ENCODE data around the gene PAX6. TPM values are rescaled to one million over a fixed set of nuclear protein-coding genes. Genes with fewer than 3 reads are reported as not detected.

Gene PAX6
- total and polyA plus RNA-seq, 2 donors (not counting 1 experiment from before 2014, with no cell fraction given), result 0.44 TPM; not detected in 1

- Histone ChIP-seq H2AFZ (ENCODE audit: low read length) (no peak overlapping the region), H3K4me3 (replicated peaks in 1 of 4; ENCODE audit: control extremely low read depth in 1 of 4, insufficient read depth in 1 of 4, low read depth in 3 of 4, low read length in 4 of 4) (no peak overlapping the region), H3K4me1 (ENCODE audit: control insufficient read depth, extremely low read depth, insufficient read depth, low read length) (no peaks in the 10 kb centered on the region), H3K4me2 (ENCODE audit: extremely low read depth, insufficient read depth, low read length) (no peak overlapping the region), H3K36me3 (ENCODE audit: control insufficient read depth, insufficient read depth, low read length) (no peaks in the 10 kb centered on the region), H3K27ac (ENCODE audit: insufficient read depth, low read length) (no peak overlapping the region), H3K79me2 (ENCODE audit: control insufficient read depth, insufficient read depth, low read length) (no peaks in the 10 kb centered on the region), H3K9me3 (ENCODE audit: control insufficient read depth, insufficient read depth, low read depth, low read length) (no peaks in the 10 kb centered on the region), H4K20me1 (ENCODE audit: control insufficient read depth, extremely low read depth, insufficient read depth, low read length) (no peaks in the 10 kb centered on the region), H3K9ac (ENCODE audit: insufficient read depth, low read length) (no peak overlapping the region), H3K27me3 (ENCODE audit: control insufficient read depth, insufficient read depth, low read length) (peaks cover 7% of the 10 kb centered on the region)
- DNase-seq (ENCODE audit: low read depth in 2 of 2), result no peak
- no peak for TF ChIP-seq CTCF (conservative IDR thresholded peaks at IDR 0.05 in 1 of 2, IDR thresholded peaks at IDR 0.05 in 1 of 2; ENCODE audit: low read depth in 1 of 2, low read length in 2 of 2)
- TF ChIP-seq EZH2 (IDR thresholded peaks at IDR 0.05; ENCODE audit: low read length, missing control alignments), result no peak
Measured at GRCh38 chr11:31855466-31855865, 44.3 kb upstream of the PAX6 start.

GRCh38 chr11:31850365-31850764, 39.2 kb upstream of the PAX6 start:
- Histone ChIP-seq H3K9me3 (ENCODE audit: control insufficient read depth, insufficient read depth, low read depth, low read length) (no peaks in the 10 kb centered on the region), H4K20me1 (ENCODE audit: control insufficient read depth, extremely low read depth, insufficient read depth, low read length) (no peaks in the 10 kb centered on the region)

GRCh38 chr11:31847761-31848160, 36.6 kb upstream of the PAX6 start:
- H2AFZ ChIP-seq (ENCODE audit: low read length), result no peak overlapping the region

More at GRCh38 chr11:31850365-31850764, 39.2 kb upstream of the PAX6 start:
- TF ChIP-seq CTCF (conservative IDR thresholded peaks at IDR 0.05 in 1 of 2, IDR thresholded peaks at IDR 0.05 in 1 of 2; ENCODE audit: low read depth in 1 of 2, low read length in 2 of 2) (no peak), EZH2 (IDR thresholded peaks at IDR 0.05; ENCODE audit: low read length, missing control alignments) (no peak)
- no peaks in the 10 kb centered on the region for H3K79me2 ChIP-seq (ENCODE audit: control insufficient read depth, insufficient read depth, low read length)
- H3K4me3 ChIP-seq (replicated peaks in 1 of 4; ENCODE audit: control extremely low read depth in 1 of 4, insufficient read depth in 1 of 4, low read depth in 3 of 4, low read length in 4 of 4), result no peak overlapping the region
- DNase-seq (ENCODE audit: low read depth in 2 of 2), result no peak
- no peak overlapping the region for H3K4me2 ChIP-seq (ENCODE audit: extremely low read depth, insufficient read depth, low read length)
- H2AFZ ChIP-seq (ENCODE audit: low read length), result no peak overlapping the region
- H3K36me3 ChIP-seq (ENCODE audit: control insufficient read depth, insufficient read depth, low read length), result no peaks in the 10 kb centered on the region
- no peaks in the 10 kb centered on the region for H3K4me1 ChIP-seq (ENCODE audit: control insufficient read depth, extremely low read depth, insufficient read depth, low read length)
- H3K9ac ChIP-seq (ENCODE audit: insufficient read depth, low read length), result no peak overlapping the region
- no peak overlapping the region for H3K27ac ChIP-seq (ENCODE audit: insufficient read depth, low read length)
- peaks cover 3% of the 10 kb centered on the region for H3K27me3 ChIP-seq (ENCODE audit: control insufficient read depth, insufficient read depth, low read length)

More at GRCh38 chr11:31847761-31848160, 36.6 kb upstream of the PAX6 start:
- DNase-seq (ENCODE audit: low read depth in 2 of 2), result peak in 1 of 2 donors; percentile 61
- Histone ChIP-seq H3K36me3 (ENCODE audit: control insufficient read depth, insufficient read depth, low read length) (no peaks in the 10 kb centered on the region), H3K4me2 (ENCODE audit: extremely low read depth, insufficient read depth, low read length) (no peak overlapping the region), H3K4me1 (ENCODE audit: control insufficient read depth, extremely low read depth, insufficient read depth, low read length) (no peaks in the 10 kb centered on the region), H3K27ac (ENCODE audit: insufficient read depth, low read length) (no peak overlapping the region), H3K27me3 (ENCODE audit: control insufficient read depth, insufficient read depth, low read length) (peaks cover 3% of the 10 kb centered on the region), H3K4me3 (replicated peaks in 1 of 4; ENCODE audit: control extremely low read depth in 1 of 4, insufficient read depth in 1 of 4, low read depth in 3 of 4, low read length in 4 of 4) (no peak overlapping the region), H3K9ac (ENCODE audit: insufficient read depth, low read length) (no peak overlapping the region), H4K20me1 (ENCODE audit: control insufficient read depth, extremely low read depth, insufficient read depth, low read length) (no peaks in the 10 kb centered on the region), H3K9me3 (ENCODE audit: control insufficient read depth, insufficient read depth, low read depth, low read length) (no peaks in the 10 kb centered on the region), H3K79me2 (ENCODE audit: control insufficient read depth, insufficient read depth, low read length) (no peaks in the 10 kb centered on the region)
- TF ChIP-seq EZH2 (IDR thresholded peaks at IDR 0.05; ENCODE audit: low read length, missing control alignments), result no peak
- TF ChIP-seq CTCF (conservative IDR thresholded peaks at IDR 0.05 in 1 of 2, IDR thresholded peaks at IDR 0.05 in 1 of 2; ENCODE audit: low read depth in 1 of 2, low read length in 2 of 2), result no peak

Measured in fibroblast of lung (primary cell).